ENCODE data around the gene REG3G.
"Not testable (repeated sequence)": the region's sequence is repeated elsewhere in the genome, so short reads cannot be mapped to it uniquely, and the experiment has no call there.

Gene REG3G

GRCh38 chr2:79026061-79026460 lies 559 bp downstream of the REG3G start:
- no peak for DNase-seq

GRCh38 chr2:79039944-79040343 lies 14.4 kb downstream of the REG3G start:
- no peak for DNase-seq

- DNase-seq = no peak
Observed at GRCh38 chr2:79041032-79041448, 15.5 kb downstream of the REG3G start.

- not testable (repeated sequence) for DNase-seq
Observed at GRCh38 chr2:79053486-79053885, 28.0 kb downstream of the REG3G start.

GRCh38 chr2:79054769-79055168 lies 29.3 kb downstream of the REG3G start:
- not testable (repeated sequence) for DNase-seq

GRCh38 chr2:79065201-79065600 lies 39.7 kb downstream of the REG3G start:
- DNase-seq = no peak

- no peak for DNase-seq
Observed at GRCh38 chr2:79071078-79071477, 45.6 kb downstream of the REG3G start.

Data from effector CD4-positive, alpha-beta T cell (primary cell).